Neural progenitor cell (in vitro differentiated cells): ENCODE measurements around the gene CIDEA.

Source experiments
- CTCF ChIP-seq: fragments of 200-600 bp; sonication (generic); IDR thresholded peaks from 2 replicates; pipeline ENCODE4 v1.5.1; 2017; ENCODE audit warnings: antibody characterized with exemption, mild to moderate bottlenecking
- EZH2 ChIP-seq: fragments of 200-600 bp; sonication (generic); IDR thresholded peaks from 2 replicates; pipeline ENCODE4 v1.6.1; 2017; ENCODE audit warnings: antibody characterized with exemption, mild to moderate bottlenecking, moderate library complexity

GRCh38 chr18:12278741-12279682 lies 24.9 kb downstream of the CIDEA start:
- TF ChIP-seq CTCF: peak; percentile 12
- TF ChIP-seq EZH2: no peak
